Thyroid gland (tissue), 4 donors: Measurements from ENCODE around the gene TENM3. TPM values are rescaled to one million over a fixed set of nuclear protein-coding genes. Genes with fewer than 3 reads are reported as not detected.

Experiments
- DNase-seq, 2 donors: peaks; one replicate each; pipeline ENCODE4 v3.0.0-alpha.2; 2019
- H3K27ac ChIP-seq, 3 donors: fragments of 200-600 bp; sonication (generic); 1 replicate in 2 of 3; 2 replicates in 1 of 3; pipeline ENCODE4 v1.5.1; 2016 to 2019; ENCODE audit warnings: mild to moderate bottlenecking in 1 of 3, moderate library complexity in 1 of 3
- H3K27me3 ChIP-seq: fragments of 200-600 bp; sonication (generic); one replicate; pipeline ENCODE4 v1.5.1; 2019
- H3K36me3 ChIP-seq, 2 donors: fragments of 200-600 bp; sonication (generic); one replicate each; pipeline ENCODE4 v1.5.1; 2016 to 2019
- H3K4me1 ChIP-seq, 2 donors: fragments of 200-600 bp; sonication (generic); one replicate each; pipeline ENCODE4 v1.5.1; 2017 to 2019
- H3K4me3 ChIP-seq, 3 donors: fragments of 200-600 bp; sonication (generic); replicated peaks in 1 of 3; 1 replicate in 2 of 3; 2 replicates in 1 of 3; pipeline ENCODE4 v1.5.1; 2016; ENCODE audit warnings: mild to moderate bottlenecking in 1 of 3
- H3K9me3 ChIP-seq: fragments of 200-600 bp; sonication (generic); one replicate; pipeline ENCODE4 v1.5.1; 2017
- POLR2A ChIP-seq, 2 donors: fragments of 450-650 bp; IDR thresholded peaks; one replicate each; pipeline ENCODE4 v1.6.1; 2017; ENCODE audit warnings: antibody characterized with exemption in 2 of 2, mild to moderate bottlenecking in 2 of 2, moderate library complexity in 1 of 2
- WGBS, 2 donors: methylation state at CpG; one replicate each; pipeline ENCODE4 v1.1.5; 2017; 5-methylcytosine and 5-hydroxymethylcytosine counted together
- intact Hi-C: fragments of 100-400 bp; cut with DNase I; formaldehyde crosslinking; loops from one replicate; pipeline ENCODE4 v1.15.1; 2023
- total RNA-seq, 4 donors: library from RNA; depleted of rRNA; stranded (reverse); fragments of >200 nt; gene quantifications; one replicate each; pipeline ENCODE4 v1.2.3, GENCODE V29; 2016
- TF ChIP-seq, protein P1 (sequence below), 6 experiments: fragments of 200-600 bp in 3 of 6; fragments of 450-650 bp in 3 of 6; sonication (generic) in 3 of 6; IDR thresholded peaks; one replicate each; pipeline ENCODE4 v1.5.1; 2016 to 2019; ENCODE audit warnings: antibody characterized with exemption in 6 of 6, mild to moderate bottlenecking in 2 of 6, inconsistent platforms in 1 of 6, moderate library complexity in 1 of 6

The TENM3 gene
- total RNA-seq, 4 donors from 2014 or later: 41.8 to 82.2 (median 68.1) TPM

DNA sequence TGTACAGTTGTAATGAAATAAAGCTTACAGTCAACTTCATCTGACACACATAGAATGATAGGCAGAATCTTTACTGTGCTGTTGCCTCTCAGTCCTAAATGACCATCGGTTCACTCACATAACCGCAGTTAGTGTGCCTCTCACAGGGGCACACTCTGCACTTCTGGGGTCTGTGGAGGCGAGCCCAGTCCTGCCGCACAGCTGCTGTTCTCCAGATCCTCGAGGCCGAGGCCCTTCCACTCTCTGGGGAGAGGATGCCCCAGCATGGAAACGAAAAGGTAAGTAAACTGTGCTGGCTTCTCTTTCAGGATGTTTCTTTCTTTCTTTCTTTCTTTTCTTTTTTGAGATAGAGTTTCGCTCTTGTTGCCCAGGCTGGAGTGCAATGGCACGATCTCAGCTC lies 586.0 kb downstream of the TENM3 start:
- no peak overlapping the region for H3K27ac ChIP-seq
- 90 to 94% methylated on average over 9 of the region's 9 CpGs for WGBS, 2 donors
- no peak for DNase-seq
- intact Hi-C loops: no loop called here
- H3K4me3 ChIP-seq: no peak overlapping the region
- TF ChIP-seq, protein P1, sequence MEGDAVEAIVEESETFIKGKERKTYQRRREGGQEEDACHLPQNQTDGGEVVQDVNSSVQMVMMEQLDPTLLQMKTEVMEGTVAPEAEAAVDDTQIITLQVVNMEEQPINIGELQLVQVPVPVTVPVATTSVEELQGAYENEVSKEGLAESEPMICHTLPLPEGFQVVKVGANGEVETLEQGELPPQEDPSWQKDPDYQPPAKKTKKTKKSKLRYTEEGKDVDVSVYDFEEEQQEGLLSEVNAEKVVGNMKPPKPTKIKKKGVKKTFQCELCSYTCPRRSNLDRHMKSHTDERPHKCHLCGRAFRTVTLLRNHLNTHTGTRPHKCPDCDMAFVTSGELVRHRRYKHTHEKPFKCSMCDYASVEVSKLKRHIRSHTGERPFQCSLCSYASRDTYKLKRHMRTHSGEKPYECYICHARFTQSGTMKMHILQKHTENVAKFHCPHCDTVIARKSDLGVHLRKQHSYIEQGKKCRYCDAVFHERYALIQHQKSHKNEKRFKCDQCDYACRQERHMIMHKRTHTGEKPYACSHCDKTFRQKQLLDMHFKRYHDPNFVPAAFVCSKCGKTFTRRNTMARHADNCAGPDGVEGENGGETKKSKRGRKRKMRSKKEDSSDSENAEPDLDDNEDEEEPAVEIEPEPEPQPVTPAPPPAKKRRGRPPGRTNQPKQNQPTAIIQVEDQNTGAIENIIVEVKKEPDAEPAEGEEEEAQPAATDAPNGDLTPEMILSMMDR (IDR thresholded peaks at IDR 0.05): no peak
- TF ChIP-seq POLR2A (IDR thresholded peaks at IDR 0.05): no peak
- peaks cover 2 to 16% of the 10 kb centered on the region in 2 donors for H3K4me1 ChIP-seq
- no peaks in the 10 kb centered on the region for H3K36me3 ChIP-seq
- no peaks in the 10 kb centered on the region for H3K9me3 ChIP-seq
- H3K27me3 ChIP-seq: no peaks in the 10 kb centered on the region

DNA sequence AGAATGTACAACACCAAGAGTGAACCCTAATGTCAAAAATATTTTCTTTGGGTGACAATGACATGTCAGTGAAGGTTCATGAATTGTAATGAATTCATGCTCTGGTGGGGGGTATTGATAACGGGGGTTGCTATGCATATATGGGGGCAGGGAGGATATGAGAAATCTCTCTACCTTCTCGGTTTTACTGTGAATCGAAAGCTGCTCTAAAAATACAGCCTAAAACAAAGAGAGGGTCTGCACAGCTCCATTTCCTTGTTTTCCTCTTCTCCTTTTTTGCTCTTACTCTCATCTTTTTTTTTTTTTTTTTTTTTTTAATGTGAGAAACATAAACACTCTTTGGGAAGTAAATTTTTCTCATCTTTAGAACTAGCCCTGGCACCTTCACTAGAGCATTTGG lies 588.2 kb downstream of the TENM3 start:
- no peak for DNase-seq
- intact Hi-C loops: no loop called here
- 73 to 87% methylated on average over 3 of the region's 3 CpGs for WGBS, 2 donors
- H3K4me1 ChIP-seq: peaks cover 2 to 4% of the 10 kb centered on the region in 2 donors
- H3K9me3 ChIP-seq: no peaks in the 10 kb centered on the region
- no peaks in the 10 kb centered on the region for H3K36me3 ChIP-seq
- no peak for TF ChIP-seq POLR2A (IDR thresholded peaks at IDR 0.05)
- TF ChIP-seq, protein P1 (IDR thresholded peaks at IDR 0.05): no peak
- no peak overlapping the region for H3K4me3 ChIP-seq
- no peak overlapping the region for H3K27ac ChIP-seq
- no peaks in the 10 kb centered on the region for H3K27me3 ChIP-seq

DNA sequence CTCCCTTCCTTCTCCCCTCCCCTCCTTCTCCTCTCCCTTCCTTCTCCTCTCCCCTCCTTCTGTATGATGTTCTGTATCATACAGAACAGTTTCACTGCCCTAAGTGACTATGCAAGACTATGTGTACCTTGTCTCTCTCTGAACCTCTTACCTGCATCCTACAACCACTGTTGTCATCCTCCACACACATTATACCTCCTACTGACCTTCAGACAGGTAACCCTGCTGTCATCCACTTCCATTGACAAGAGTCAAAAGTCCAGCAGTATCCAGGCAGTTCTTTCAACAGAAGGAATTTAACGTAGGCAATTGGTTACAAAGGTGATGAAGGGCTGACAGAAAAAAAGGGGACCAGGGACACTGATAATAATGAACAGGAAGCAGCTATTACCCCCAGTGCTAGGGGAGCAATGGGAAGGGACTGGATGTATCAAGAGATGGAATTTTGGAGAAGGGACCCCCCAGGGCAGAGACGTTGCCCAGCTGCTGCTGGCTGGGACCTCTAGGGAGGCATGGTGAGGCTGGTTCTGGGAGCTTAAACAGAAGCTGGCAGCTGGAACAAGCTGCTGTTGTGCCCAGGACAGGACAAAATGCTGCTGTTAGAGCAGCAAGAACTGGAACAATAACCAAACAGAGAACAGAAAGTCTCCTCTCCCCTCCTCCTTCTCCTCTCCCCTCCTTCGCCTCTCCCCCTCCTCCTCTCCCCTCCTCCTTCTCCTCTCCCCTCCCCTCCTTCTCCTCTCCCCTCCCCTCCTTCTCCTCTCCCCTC lies 589.3 kb downstream of the TENM3 start:
- intact Hi-C loops: no loop called here
- Histone ChIP-seq H3K27me3 (no peaks in the 10 kb centered on the region), H3K4me3 (no peak overlapping the region), H3K36me3 (no peaks in the 10 kb centered on the region), H3K27ac (no peak overlapping the region), H3K4me1 (peaks cover 2 to 4% of the 10 kb centered on the region in 2 donors), H3K9me3 (no peaks in the 10 kb centered on the region)
- 73 to 74% methylated on average over 2 to 3 of the region's 3 CpGs for WGBS, 2 donors
- no peak for DNase-seq
- TF ChIP-seq, protein P1 (IDR thresholded peaks at IDR 0.05): no peak
- no peak for TF ChIP-seq POLR2A (IDR thresholded peaks at IDR 0.05)

DNA sequence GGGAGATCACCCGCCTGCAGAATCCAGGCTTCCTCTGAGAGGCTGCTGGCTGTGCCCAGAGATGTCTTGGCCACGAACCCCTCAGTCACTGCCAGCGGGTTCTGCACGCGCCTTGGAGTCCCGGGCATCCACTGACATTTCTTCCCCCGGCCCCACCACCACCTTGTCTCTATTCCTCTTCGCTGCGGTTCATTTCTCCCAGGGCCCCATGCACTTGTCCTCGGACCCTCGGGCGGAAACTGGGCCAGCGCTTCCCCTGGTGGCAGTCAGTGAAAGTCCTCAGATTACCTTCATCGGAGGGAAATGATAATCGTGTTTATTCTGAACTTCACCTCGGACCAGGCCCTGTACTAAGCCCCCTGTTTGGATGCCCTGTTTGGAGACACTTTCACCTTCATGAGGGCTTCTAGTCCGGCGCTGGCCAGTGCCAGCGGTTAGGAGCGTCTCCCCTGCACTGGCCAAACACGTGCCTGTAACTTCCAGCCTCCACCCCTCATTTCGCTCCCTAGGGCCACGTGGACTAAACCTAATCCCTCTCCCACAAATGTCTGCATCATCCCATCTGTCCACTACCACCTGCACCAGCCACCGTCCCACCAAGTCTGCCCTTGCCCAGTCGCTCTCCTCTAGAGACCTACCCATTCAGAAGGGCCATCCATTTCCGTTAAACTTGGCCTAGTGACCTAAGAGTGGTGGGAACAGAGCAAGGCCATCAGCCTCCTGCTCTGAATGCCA lies 592.0 kb downstream of the TENM3 start:
- TF ChIP-seq, protein P1 (IDR thresholded peaks at IDR 0.05): no peak
- TF ChIP-seq POLR2A (IDR thresholded peaks at IDR 0.05): no peak
- H3K4me3 ChIP-seq: no peak overlapping the region
- no peaks in the 10 kb centered on the region for H3K27me3 ChIP-seq
- DNase-seq: no peak
- intact Hi-C loops: no loop called here
- H3K36me3 ChIP-seq: no peaks in the 10 kb centered on the region
- no peaks in the 10 kb centered on the region for H3K9me3 ChIP-seq
- H3K4me1 ChIP-seq: peaks cover under 1% of the 10 kb centered on the region in 2 donors
- 77 to 82% methylated on average over 26 of the region's 26 CpGs for WGBS, 2 donors
- no peak overlapping the region for H3K27ac ChIP-seq

- intact Hi-C loops: no loop called here
- WGBS, 2 donors: 86 to 87% methylated on average over 12 of the region's 12 CpGs
- no peak overlapping the region for H3K27ac ChIP-seq
- H3K9me3 ChIP-seq: no peaks in the 10 kb centered on the region
- TF ChIP-seq, protein P1 (IDR thresholded peaks at IDR 0.05): no peak
- TF ChIP-seq POLR2A (IDR thresholded peaks at IDR 0.05): no peak
- no peak for DNase-seq
- peaks cover 0 to 5% of the 10 kb centered on the region in 2 donors for H3K4me1 ChIP-seq
- H3K27me3 ChIP-seq: no peaks in the 10 kb centered on the region
- no peak overlapping the region for H3K4me3 ChIP-seq
- H3K36me3 ChIP-seq: no peaks in the 10 kb centered on the region
Measured at GRCh38 chr4:182837831-182838230, 594.6 kb downstream of the TENM3 start.
